HFF-Myc (cell line): ENCODE measurements around the gene LARGE1.
"Not testable (repeated sequence)": the region's sequence is repeated elsewhere in the genome, so short reads cannot be mapped to it uniquely, and the experiment has no call there.

Experiments
- DNase-seq: peaks from one replicate; pipeline ENCODE4 v3.0.0-alpha.2; 2011; ENCODE audit warnings: low read depth; ENCODE audit errors: extremely low read depth
- H3K4me3 ChIP-seq: replicated peaks from 2 replicates; pipeline ENCODE4 v1.5.1; 2011; ENCODE audit warnings: low read depth, mild to moderate bottlenecking, control low read depth, low read length
- CTCF ChIP-seq: IDR thresholded peaks from 2 replicates; pipeline ENCODE4 v1.5.1; 2012; ENCODE audit warnings: mild to moderate bottlenecking, low read depth, low read length, control low read depth; ENCODE audit errors: missing control alignments

The LARGE1 gene

GRCh38 chr22:33573479-33573878 lies 346.8 kb downstream of the LARGE1 start:
- no peak for DNase-seq
- TF ChIP-seq CTCF = no peak

GRCh38 chr22:33572086-33572485 lies 348.2 kb downstream of the LARGE1 start:
- H3K4me3 ChIP-seq = no peak overlapping the region
- no peak for TF ChIP-seq CTCF
- no peak for DNase-seq

More at GRCh38 chr22:33573479-33573878, 346.8 kb downstream of the LARGE1 start:
- H3K4me3 ChIP-seq = no peak overlapping the region

- no peak for TF ChIP-seq CTCF
- no peak for DNase-seq
Measured at GRCh38 chr22:33570110-33570509, 350.2 kb downstream of the LARGE1 start.

GRCh38 chr22:33569559-33569958 lies 350.7 kb downstream of the LARGE1 start:
- TF ChIP-seq CTCF = no peak
- no peak for DNase-seq
- no peak overlapping the region for H3K4me3 ChIP-seq

More at GRCh38 chr22:33570110-33570509, 350.2 kb downstream of the LARGE1 start:
- H3K4me3 ChIP-seq = no peak overlapping the region

- H3K4me3 ChIP-seq = no peak overlapping the region
- no peak for TF ChIP-seq CTCF
- DNase-seq = no peak
Measured at GRCh38 chr22:33569018-33569417, 351.3 kb downstream of the LARGE1 start.

GRCh38 chr22:33566495-33566894 lies 353.8 kb downstream of the LARGE1 start:
- not testable (repeated sequence) for DNase-seq

GRCh38 chr22:33565580-33565995 lies 354.7 kb downstream of the LARGE1 start:
- no peak for TF ChIP-seq CTCF
- H3K4me3 ChIP-seq = no peak overlapping the region
- DNase-seq = no peak

More at GRCh38 chr22:33566495-33566894, 353.8 kb downstream of the LARGE1 start:
- not testable (repeated sequence) for H3K4me3 ChIP-seq
